A549 (cell line): ENCODE data around the gene GULP1. TPM values are rescaled to one million over a fixed set of nuclear protein-coding genes. Genes with fewer than 3 reads are reported as not detected.

Experiments used
- ATAC-seq, 2 experiments: fragments of 200-7000 bp in 1 of 2; fragments of >200 bp in 1 of 2; cut with Nextera tagmentation in 1 of 2; cut with Tn5 transposase in 1 of 2; 3 replicates each; pipeline versions ENCODE4 v1.8.0 to v1.9.1; 2018 to 2020; ENCODE audit warnings: mild to moderate bottlenecking in 1 of 2, moderate library complexity in 1 of 2
- CTCF ChIA-PET: fragments of 300-600 bp; sonication (Branson Sonifier 250); formaldehyde crosslinking; extraction: SDS; loops from one replicate; lab custom pipeline; 2021; ENCODE audit warnings: antibody characterized with exemption, inconsistent platforms; lab: Yijun Ruan, JAX
- POLR2A ChIA-PET: fragments of 350-600 bp; formaldehyde crosslinking; extraction: SDS; loops from one replicate; lab custom pipeline; 2021; ENCODE audit warnings: antibody characterized with exemption, inconsistent platforms; lab: Yijun Ruan, JAX
- DNase-seq, 2 experiments: peaks; one replicate each; pipeline versions ENCODE4 v3.0.0 to v3.0.0-alpha.2; 2011 to 2016; ENCODE audit warnings: low read depth in 1 of 2, low spot score in 1 of 2
- FAIRE-seq: peaks from 2 replicates; lab custom pipeline; 2011; peaks lifted over from hg19 to GRCh38; lab: Jason Lieb, UNC
- H3K27ac ChIP-seq, 2 experiments: fragments of >200 bp; sonication (Bioruptor Twin); formaldehyde crosslinking; 3 replicates each; pipeline ENCODE4 v1.5.1; 2016 to 2017
- H3K4me1 ChIP-seq: fragments of >200 bp; sonication (Bioruptor Twin); formaldehyde crosslinking; 3 replicates; pipeline ENCODE4 v1.6.1; 2016
- H3K4me2 ChIP-seq: fragments of >200 bp; sonication (Bioruptor Twin); formaldehyde crosslinking; 3 replicates; pipeline ENCODE4 v1.6.1; 2016
- H3K4me3 ChIP-seq: fragments of >200 bp; sonication (Bioruptor Twin); formaldehyde crosslinking; 3 replicates; pipeline ENCODE4 v1.5.1; 2016
- H3K9me3 ChIP-seq: fragments of >200 bp; sonication (Bioruptor Twin); formaldehyde crosslinking; 3 replicates; pipeline ENCODE4 v1.6.1; 2016
- CBX8 ChIP-seq: fragments of 200-600 bp; sonication (generic); IDR thresholded peaks from 2 replicates; pipeline ENCODE4 v1.6.1; 2016
- CEBPB ChIP-seq, 2 experiments: fragments of >200 bp in 1 of 2; sonication (Bioruptor Twin) in 1 of 2; formaldehyde crosslinking in 1 of 2; IDR thresholded peaks; 2 replicates each; pipeline ENCODE4 v1.6.1; 2012 to 2016
- CTCF ChIP-seq: fragments of >200 bp; sonication (Bioruptor Twin); formaldehyde crosslinking; IDR thresholded peaks from 3 replicates; pipeline ENCODE4 v1.5.1; 2016
- ELK1 ChIP-seq: fragments of 150-350 bp; IDR thresholded peaks from 2 replicates; pipeline ENCODE4 v1.6.1; 2014; ENCODE audit warnings: low read depth, mild to moderate bottlenecking, low read length
- EP300 ChIP-seq, 2 experiments: fragments of >200 bp; sonication (Bioruptor Twin); formaldehyde crosslinking; IDR thresholded peaks; 2 replicates in 1 of 2; 3 replicates in 1 of 2; pipeline ENCODE4 v1.6.1; 2016 to 2017
- ESRRA ChIP-seq: fragments of 150-350 bp; IDR thresholded peaks from 2 replicates; pipeline ENCODE4 v1.6.1; 2014; ENCODE audit warnings: mild to moderate bottlenecking, low read length, borderline replicate concordance
- HES2 ChIP-seq: fragments of >200 bp; sonication (Bioruptor Twin); formaldehyde crosslinking; IDR thresholded peaks from 2 replicates; pipeline ENCODE4 v1.6.1; 2016
- HMGXB4 ChIP-seq: fragments of 250-450 bp; sonication (Bioruptor Pico); IDR thresholded peaks from 2 replicates; pipeline ENCODE4 v1.5.0; 2021; ENCODE audit warnings: mild to moderate bottlenecking, moderate library complexity, borderline replicate concordance
- HOXB5 ChIP-seq: fragments of 250-450 bp; sonication (Bioruptor Pico); IDR thresholded peaks from 2 replicates; pipeline ENCODE4 v1.5.0; 2020; ENCODE audit warnings: mild to moderate bottlenecking, moderate library complexity
- KDM5A ChIP-seq: fragments of 200-600 bp; sonication (generic); IDR thresholded peaks from 2 replicates; pipeline ENCODE4 v1.6.1; 2016; ENCODE audit warnings: antibody characterized with exemption, mild to moderate bottlenecking
- MAFK ChIP-seq: fragments of 450-650 bp; IDR thresholded peaks from 2 replicates; pipeline ENCODE4 v1.6.1; 2014; ENCODE audit not compliant: partially characterized antibody
- MAX ChIP-seq: IDR thresholded peaks from 2 replicates; pipeline ENCODE4 v1.6.1; 2012
- MYC ChIP-seq: IDR thresholded peaks from 2 replicates; pipeline ENCODE4 v1.6.1; 2012; ENCODE audit warnings: mild to moderate bottlenecking, inconsistent platforms, low read length, improper control_type of control experiment, borderline replicate concordance
- NPAS2 ChIP-seq: fragments of 250-450 bp; sonication (Bioruptor Pico); IDR thresholded peaks from 2 replicates; pipeline ENCODE4 v1.8.0; 2022; ENCODE audit warnings: mild to moderate bottlenecking, moderate library complexity, borderline replicate concordance
- NR3C1 ChIP-seq: fragments of >200 bp; sonication (Bioruptor Twin); formaldehyde crosslinking; IDR thresholded peaks from 3 replicates; pipeline ENCODE4 v1.6.1; 2017
- PBX3 ChIP-seq: IDR thresholded peaks from 2 replicates; pipeline ENCODE4 v1.6.1; 2012
- RAD21 ChIP-seq, 2 experiments: fragments of >200 bp in 1 of 2; sonication (Bioruptor Twin) in 1 of 2; formaldehyde crosslinking in 1 of 2; IDR thresholded peaks in 1 of 2; conservative IDR thresholded peaks in 1 of 2; 2 replicates in 1 of 2; 3 replicates in 1 of 2; pipeline ENCODE4 v1.6.1; 2012 to 2018; ENCODE audit warnings: inconsistent platforms in 1 of 2
- REST ChIP-seq: fragments of 200-600 bp; sonication (generic); IDR thresholded peaks from 2 replicates; pipeline ENCODE4 v1.6.1; 2016; ENCODE audit warnings: antibody characterized with exemption, mild to moderate bottlenecking, moderate library complexity
- RNF2 ChIP-seq: fragments of 200-600 bp; sonication (generic); IDR thresholded peaks from 2 replicates; pipeline ENCODE4 v1.6.1; 2016; ENCODE audit warnings: low read depth, mild to moderate bottlenecking, antibody characterized with exemption, moderate library complexity, borderline replicate concordance
- SMC3 ChIP-seq: fragments of >200 bp; sonication (Bioruptor Twin); formaldehyde crosslinking; IDR thresholded peaks from 3 replicates; pipeline ENCODE4 v1.6.1; 2018; ENCODE audit warnings: inconsistent platforms
- TP53 ChIP-seq: fragments of 250-450 bp; sonication (Bioruptor Pico); IDR thresholded peaks from 2 replicates; pipeline ENCODE4 v1.5.0; 2021; ENCODE audit warnings: mild to moderate bottlenecking, moderate library complexity
- ZSCAN20 ChIP-seq: fragments of 250-450 bp; sonication (Bioruptor Pico); IDR thresholded peaks from 2 replicates; pipeline ENCODE4 v1.8.0; 2022; ENCODE audit warnings: mild to moderate bottlenecking, moderate library complexity
- WGBS: methylation state at CpG from one replicate; pipeline ENCODE4 v1.1.6; 2017; ENCODE audit errors: missing lambda C conversion rate; 5-methylcytosine and 5-hydroxymethylcytosine counted together
- polyA plus RNA-seq, 4 experiments: library from polyadenylated mRNA; depleted of rRNA in 3 of 4; stranded (reverse); fragments of >200 nt; fragmentation: RNase III in 1 of 4; extraction: RNeasy Plus Mini Kit Qiagen cat#74134 plus additional on column Dnase treatment in 1 of 4; gene quantifications; 2 replicates in 3 of 4; 3 replicates in 1 of 4; pipeline ENCODE4 v1.2.3, GENCODE V29; 2011 to 2017

GULP1 gene
- polyA plus RNA-seq, 2 of the 4 experiments (the other 2 are of a cell fraction): 30.7 to 89.2 TPM

- no peak overlapping the region for H3K27ac ChIP-seq
- ATAC-seq: no peak
- FAIRE-seq: no peak
- H3K9me3 ChIP-seq: no peaks in the 10 kb centered on the region
- no peak overlapping the region for H3K4me3 ChIP-seq
- TF ChIP-seq MYC (no peak), REST (no peak), PBX3 (no peak), RNF2 (no peak), NPAS2 (CRISPR knock-in tag) (no peak), KDM5A (no peak)
- peaks cover 14% of the 10 kb centered on the region; the same call in 2 of the 3 replicates for H3K4me1 ChIP-seq
- no peak overlapping the region for H3K4me2 ChIP-seq
- DNase-seq: no peak
- 88% methylated on average over 1 of the region's 1 CpG for WGBS
- POLR2A ChIA-PET: no interaction called here
- CTCF ChIA-PET: interaction anchor here (1.1 kb wide), 1 partner anchor 12 kb away, joined by 3 read pairs; no protein-coding TSS in a partner anchor
Measured at GRCh38 chr2:188305271-188305670, 13.6 kb downstream of the GULP1 start.

- FAIRE-seq (no peak), ATAC-seq (no peak), DNase-seq (no peak)
- H3K9me3 ChIP-seq: no peaks in the 10 kb centered on the region
- ChIA-PET POLR2A (no interaction called here), CTCF (no interaction called here)
- H3K4me1 ChIP-seq: peaks cover 14% of the 10 kb centered on the region; the same call in 2 of the 3 replicates
- H3K4me2 ChIP-seq: no peak overlapping the region
- WGBS: 64% methylated on average over 1 of the region's 1 CpG
- TF ChIP-seq ELK1: no peak
- no peak for TF ChIP-seq HES2
- TF ChIP-seq SMC3: no peak
- no peak for TF ChIP-seq HOXB5
- no peak for TF ChIP-seq MAFK
- no peak for TF ChIP-seq TP53 (CRISPR knock-in tag)
- TF ChIP-seq ESRRA: no peak
- no peak for TF ChIP-seq RNF2
- TF ChIP-seq CBX8: no peak
- no peak overlapping the region for H3K27ac ChIP-seq
- no peak overlapping the region for H3K4me3 ChIP-seq
Measured at GRCh38 chr2:188306271-188306670, 14.6 kb downstream of the GULP1 start.

GRCh38 chr2:188307850-188308283 lies 16.2 kb downstream of the GULP1 start:
- no peak overlapping the region for H3K4me3 ChIP-seq
- FAIRE-seq (no peak), DNase-seq (no peak), ATAC-seq (no peak)
- H3K4me2 ChIP-seq: no peak overlapping the region
- ChIA-PET CTCF (no interaction called here), POLR2A (no interaction called here)
- 96% methylated on average over 2 of the region's 2 CpGs for whole genome bisulfite sequencing
- no peaks in the 10 kb centered on the region for H3K9me3 ChIP-seq
- H3K4me1 ChIP-seq: peaks cover 14% of the 10 kb centered on the region; the same call in 2 of the 3 replicates
- no peak overlapping the region for H3K27ac ChIP-seq
- TF ChIP-seq HES2 (no peak), CEBPB (IDR thresholded peaks at IDR 0.05) (no peak), HMGXB4 (no peak), EP300 (IDR thresholded peaks at IDR 0.05) (no peak), ZSCAN20 (CRISPR knock-in tag) (no peak), RAD21 (conservative IDR thresholded peaks at IDR 0.05 in 1 of 2, IDR thresholded peaks at IDR 0.05 in 1 of 2) (no peak), NR3C1 (no peak), MAX (no peak), CTCF (no peak)
